Neural progenitor cell (in vitro differentiated cells): ENCODE measurements around the gene DOCK4. TPM values are rescaled to one million over a fixed set of nuclear protein-coding genes. Genes with fewer than 3 reads are reported as not detected.

ENCODE experiments used
- DNase-seq: peaks from one replicate; pipeline ENCODE4 v3.0.0-alpha.2; 2016; ENCODE audit warnings: low spot score
- H2AFZ ChIP-seq: fragments of 200-600 bp; sonication (generic); replicated peaks from 2 replicates; pipeline ENCODE4 v1.6.1; 2016; ENCODE audit warnings: antibody characterized with exemption
- H3F3A ChIP-seq: fragments of 200-600 bp; sonication (generic); 2 replicates; pipeline ENCODE4 v1.6.1; 2016; ENCODE audit warnings: antibody characterized with exemption, low read depth
- H3K27ac ChIP-seq: fragments of 200-600 bp; sonication (generic); 2 replicates; pipeline ENCODE4 v1.5.1; 2016; ENCODE audit warnings: mild to moderate bottlenecking
- H3K27me3 ChIP-seq: fragments of 200-600 bp; sonication (generic); 2 replicates; pipeline ENCODE4 v1.6.1; 2016; ENCODE audit warnings: mild to moderate bottlenecking, moderate library complexity
- H3K36me3 ChIP-seq: fragments of 200-600 bp; sonication (generic); 2 replicates; pipeline ENCODE4 v1.5.1; 2016
- H3K4me1 ChIP-seq: fragments of 200-600 bp; sonication (generic); 2 replicates; pipeline ENCODE4 v1.6.1; 2016; ENCODE audit warnings: mixed run types
- H3K4me2 ChIP-seq: fragments of 200-600 bp; sonication (generic); 2 replicates; pipeline ENCODE4 v1.6.1; 2016
- H3K4me3 ChIP-seq: fragments of 200-600 bp; sonication (generic); 2 replicates; pipeline ENCODE4 v1.5.1; 2016
- H3K79me2 ChIP-seq: fragments of 200-600 bp; sonication (generic); 2 replicates; pipeline ENCODE4 v1.6.1; 2016; ENCODE audit warnings: low read depth
- H3K9ac ChIP-seq: fragments of 200-600 bp; sonication (generic); 2 replicates; pipeline ENCODE4 v1.6.1; 2016
- H3K9me3 ChIP-seq: fragments of 200-600 bp; sonication (generic); 2 replicates; pipeline ENCODE4 v1.5.1; 2016; ENCODE audit warnings: low read depth
- H4K20me1 ChIP-seq: fragments of 200-600 bp; sonication (generic); 2 replicates; pipeline ENCODE4 v1.6.1; 2016; ENCODE audit warnings: low read depth
- H3K27ac Mint-ChIP-seq: 3 replicates; pipeline ENCODE4 v1.8.0; 2021; ENCODE audit warnings: mixed read lengths
- H3K27me3 Mint-ChIP-seq: 2 replicates; pipeline ENCODE4 v1.8.0; 2022; ENCODE audit warnings: low read depth, mild to moderate bottlenecking, inconsistent platforms, moderate library complexity, mixed read lengths; ENCODE audit not compliant: insufficient read depth
- H3K36me3 Mint-ChIP-seq: 3 replicates; pipeline ENCODE4 v1.8.0; 2021; ENCODE audit warnings: mixed read lengths
- H3K4me1 Mint-ChIP-seq: 3 replicates; pipeline ENCODE4 v1.8.0; 2021; ENCODE audit warnings: mixed read lengths
- H3K4me3 Mint-ChIP-seq: 3 replicates; pipeline ENCODE4 v1.8.0; 2021; ENCODE audit warnings: mild to moderate bottlenecking, moderate library complexity, mixed read lengths
- H3K9me3 Mint-ChIP-seq: 3 replicates; pipeline ENCODE4 v1.8.0; 2020; ENCODE audit warnings: mixed read lengths
- EZH2 ChIP-seq: fragments of 200-600 bp; sonication (generic); IDR thresholded peaks from 2 replicates; pipeline ENCODE4 v1.6.1; 2017; ENCODE audit warnings: antibody characterized with exemption, mild to moderate bottlenecking, moderate library complexity
- EZH2phosphoT487 ChIP-seq: fragments of 200-600 bp; sonication (generic); IDR thresholded peaks from 2 replicates; pipeline ENCODE4 v1.6.1; 2017; ENCODE audit warnings: antibody characterized with exemption
- total RNA-seq: library from RNA; depleted of rRNA; stranded (reverse); fragments of >200 nt; gene quantifications from 2 replicates; pipeline ENCODE4 v1.2.3, GENCODE V29; 2015; ENCODE audit warnings: low replicate concordance
- TF ChIP-seq, protein P1 (sequence below): fragments of 200-600 bp; sonication (generic); IDR thresholded peaks from 2 replicates; pipeline ENCODE4 v1.5.1; 2017; ENCODE audit warnings: antibody characterized with exemption, mild to moderate bottlenecking

Gene DOCK4
- total RNA-seq, 1 donor from 2014 or later: 11.4 TPM

DNA sequence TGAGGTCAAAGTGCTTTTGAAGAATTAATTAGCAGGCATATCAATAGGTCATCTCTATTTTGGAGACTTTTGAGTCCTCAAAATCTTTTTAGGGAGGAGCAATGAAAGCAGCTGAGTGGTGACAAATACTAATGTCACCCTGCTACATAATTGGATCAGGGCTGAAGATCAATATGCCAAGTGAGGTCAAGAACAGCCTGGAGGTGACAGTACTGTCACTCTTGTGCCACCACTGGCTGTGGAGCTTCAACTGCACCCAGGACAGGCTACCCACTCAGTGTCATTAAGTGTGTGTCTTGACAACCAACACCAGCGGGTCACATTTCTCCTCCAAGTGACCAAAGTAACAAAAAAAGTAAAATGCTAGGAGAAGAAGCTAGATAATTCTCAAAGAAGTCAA lies 167.8 kb downstream of the DOCK4 start:
- H3K4me1 Mint-ChIP-seq: no peaks in the 10 kb centered on the region
- no peaks in the 10 kb centered on the region for H4K20me1 ChIP-seq
- H3K27me3 ChIP-seq: no peaks in the 10 kb centered on the region
- no peak overlapping the region for H3K4me3 Mint-ChIP-seq
- no peaks in the 10 kb centered on the region for H3K9me3 Mint-ChIP-seq
- H3K4me3 ChIP-seq: no peak overlapping the region
- no peaks in the 10 kb centered on the region for H3K27me3 Mint-ChIP-seq
- no peak overlapping the region for H3K4me2 ChIP-seq
- no peak overlapping the region for H2AFZ ChIP-seq
- no peaks in the 10 kb centered on the region for H3K36me3 ChIP-seq
- no peaks in the 10 kb centered on the region for H3K36me3 Mint-ChIP-seq
- H3K79me2 ChIP-seq: no peaks in the 10 kb centered on the region
- no peak overlapping the region for H3K27ac Mint-ChIP-seq
- no peaks in the 10 kb centered on the region for H3K9me3 ChIP-seq
- H3K4me1 ChIP-seq: no peaks in the 10 kb centered on the region
- no peaks in the 10 kb centered on the region for H3F3A ChIP-seq
- no peak overlapping the region for H3K27ac ChIP-seq
- no peak overlapping the region for H3K9ac ChIP-seq
- DNase-seq: no peak
- TF ChIP-seq, protein P1, sequence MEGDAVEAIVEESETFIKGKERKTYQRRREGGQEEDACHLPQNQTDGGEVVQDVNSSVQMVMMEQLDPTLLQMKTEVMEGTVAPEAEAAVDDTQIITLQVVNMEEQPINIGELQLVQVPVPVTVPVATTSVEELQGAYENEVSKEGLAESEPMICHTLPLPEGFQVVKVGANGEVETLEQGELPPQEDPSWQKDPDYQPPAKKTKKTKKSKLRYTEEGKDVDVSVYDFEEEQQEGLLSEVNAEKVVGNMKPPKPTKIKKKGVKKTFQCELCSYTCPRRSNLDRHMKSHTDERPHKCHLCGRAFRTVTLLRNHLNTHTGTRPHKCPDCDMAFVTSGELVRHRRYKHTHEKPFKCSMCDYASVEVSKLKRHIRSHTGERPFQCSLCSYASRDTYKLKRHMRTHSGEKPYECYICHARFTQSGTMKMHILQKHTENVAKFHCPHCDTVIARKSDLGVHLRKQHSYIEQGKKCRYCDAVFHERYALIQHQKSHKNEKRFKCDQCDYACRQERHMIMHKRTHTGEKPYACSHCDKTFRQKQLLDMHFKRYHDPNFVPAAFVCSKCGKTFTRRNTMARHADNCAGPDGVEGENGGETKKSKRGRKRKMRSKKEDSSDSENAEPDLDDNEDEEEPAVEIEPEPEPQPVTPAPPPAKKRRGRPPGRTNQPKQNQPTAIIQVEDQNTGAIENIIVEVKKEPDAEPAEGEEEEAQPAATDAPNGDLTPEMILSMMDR: no peak
- TF ChIP-seq EZH2phosphoT487: no peak
- TF ChIP-seq EZH2: no peak

- H3K9ac ChIP-seq: no peak overlapping the region
- H3K79me2 ChIP-seq: no peaks in the 10 kb centered on the region
- H3K27ac Mint-ChIP-seq: no peak overlapping the region
- H3F3A ChIP-seq: no peaks in the 10 kb centered on the region
- peaks cover 2% of the 10 kb centered on the region for H3K27me3 Mint-ChIP-seq
- peaks cover 6% of the 10 kb centered on the region for H3K4me1 Mint-ChIP-seq
- no peak overlapping the region for H3K4me2 ChIP-seq
- H2AFZ ChIP-seq: no peak overlapping the region
- H3K36me3 Mint-ChIP-seq: no peaks in the 10 kb centered on the region
- no peak overlapping the region for H3K27ac ChIP-seq
- H3K4me3 ChIP-seq: no peak overlapping the region
- TF ChIP-seq, protein P1: no peak
- no peak for TF ChIP-seq EZH2phosphoT487
- no peak overlapping the region for H3K4me3 Mint-ChIP-seq
- DNase-seq: no peak
- H3K4me1 ChIP-seq: no peaks in the 10 kb centered on the region
- H3K27me3 ChIP-seq: no peaks in the 10 kb centered on the region
- H3K9me3 ChIP-seq: no peaks in the 10 kb centered on the region
- no peaks in the 10 kb centered on the region for H3K9me3 Mint-ChIP-seq
- H4K20me1 ChIP-seq: no peaks in the 10 kb centered on the region
- no peaks in the 10 kb centered on the region for H3K36me3 ChIP-seq
Observed at GRCh38 chr7:112036071-112036470, 170.1 kb downstream of the DOCK4 start.

DNA sequence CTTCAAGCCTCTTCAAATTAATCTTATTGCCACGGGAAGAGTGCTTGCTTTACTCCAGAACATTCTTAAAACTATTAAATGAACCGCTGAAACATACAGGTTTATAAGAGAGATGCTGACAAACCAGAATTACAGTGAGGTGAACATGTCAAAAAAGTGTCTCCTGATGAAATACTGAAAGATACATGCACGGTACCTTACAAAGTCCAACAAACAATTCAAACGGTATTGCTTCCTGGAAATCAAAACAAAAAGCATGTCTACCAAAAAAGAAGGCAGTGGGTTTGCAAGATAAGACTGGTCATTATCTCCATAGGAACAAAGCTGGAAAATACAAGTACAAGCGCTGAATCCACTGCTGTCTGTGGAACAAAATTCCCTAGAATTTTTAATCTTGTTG lies 174.5 kb downstream of the DOCK4 start:
- TF ChIP-seq, protein P1: no peak
- TF ChIP-seq EZH2 (no peak), EZH2phosphoT487 (no peak)
- Mint-ChIP-seq H3K9me3 (no peaks in the 10 kb centered on the region), H3K27ac (no peak overlapping the region), H3K4me1 (peaks cover 16% of the 10 kb centered on the region), H3K27me3 (peaks cover 2% of the 10 kb centered on the region), H3K36me3 (no peaks in the 10 kb centered on the region), H3K4me3 (no peak overlapping the region)
- Histone ChIP-seq H3K79me2 (no peaks in the 10 kb centered on the region), H3K27ac (no peak overlapping the region), H3K4me3 (no peak overlapping the region), H3K27me3 (no peaks in the 10 kb centered on the region), H2AFZ (no peak overlapping the region), H4K20me1 (no peaks in the 10 kb centered on the region), H3K36me3 (no peaks in the 10 kb centered on the region), H3F3A (no peaks in the 10 kb centered on the region), H3K9ac (no peak overlapping the region), H3K9me3 (no peaks in the 10 kb centered on the region), H3K4me1 (peaks cover 6% of the 10 kb centered on the region), H3K4me2 (no peak overlapping the region)
- DNase-seq: no peak
